Cerebellar nuclear complex (tissue), 1 donor: ENCODE results near the gene RHOT2.
"Not testable (repeated sequence)": the region's sequence is repeated elsewhere in the genome, so short reads cannot be mapped to it uniquely, and the experiment has no call there.

Source experiments
- DNase-seq, 2 experiments: peaks; one replicate each; lab custom pipeline; 2025; lab: John Stamatoyannopoulos, UW

Gene RHOT2

GRCh38 chr16:700684-701584 is 33.0 kb downstream of the RHOT2 start:
- no peak for DNase-seq

- DNase-seq = no peak
Measured at GRCh38 chr16:702341-702740, 34.4 kb downstream of the RHOT2 start.

- DNase-seq = no peak
Measured at GRCh38 chr16:703406-703805, 35.5 kb downstream of the RHOT2 start.

GRCh38 chr16:704047-704446 is 36.1 kb downstream of the RHOT2 start:
- DNase-seq = no peak

GRCh38 chr16:704552-705380 is 36.8 kb downstream of the RHOT2 start:
- DNase-seq = no peak

GRCh38 chr16:705431-706188 is 37.7 kb downstream of the RHOT2 start, which contains the start of gene FBXL16:
Gene FBXL16 (minus strand): TSS chr16:705801. CDS start chr16:697405, 8,396 bp downstream.
- no peak for DNase-seq

GRCh38 chr16:706189-707061 is 38.5 kb downstream of the RHOT2 start:
- no peak for DNase-seq

- DNase-seq = no peak
Measured at GRCh38 chr16:707062-707538, 39.2 kb downstream of the RHOT2 start.

- no peak for DNase-seq
Measured at GRCh38 chr16:708019-708418, 40.1 kb downstream of the RHOT2 start.

- DNase-seq = no peak
Measured at GRCh38 chr16:708959-709358, 41.0 kb downstream of the RHOT2 start.

GRCh38 chr16:709566-710499 is 41.9 kb downstream of the RHOT2 start:
- peak; percentile 80 to 85 for DNase-seq

GRCh38 chr16:710500-711075 is 42.7 kb downstream of the RHOT2 start:
- DNase-seq = no peak

- DNase-seq = no peak
Measured at GRCh38 chr16:711084-711483, 43.2 kb downstream of the RHOT2 start.

GRCh38 chr16:711548-712320 is 43.8 kb downstream of the RHOT2 start:
- no peak for DNase-seq

- DNase-seq = not testable (repeated sequence)
Measured at GRCh38 chr16:712740-713250, 44.9 kb downstream of the RHOT2 start.

GRCh38 chr16:714079-714478 is 46.1 kb downstream of the RHOT2 start:
- no peak for DNase-seq

- no peak for DNase-seq
Measured at GRCh38 chr16:714558-715476, 46.9 kb downstream of the RHOT2 start, which contains the start of gene METRN. Gene METRN (plus strand): TSS chr16:715118. CDS start chr16:715290, 172 bp downstream.
